ENCODE measurements around the gene NCOR1. TPM values are rescaled to one million over a fixed set of nuclear protein-coding genes. Genes with fewer than 3 reads are reported as not detected.

Gene NCOR1
- total RNA-seq: 67.8 and 95.4 TPM in 2 replicates

GRCh38 chr17:16215273-16215964, at the start of gene NCOR1:
Gene NCOR1, minus strand, starts transcription at chr17:16215534. Its CDS starts 20,965 bp downstream, at chr17:16194569.

DNA sequence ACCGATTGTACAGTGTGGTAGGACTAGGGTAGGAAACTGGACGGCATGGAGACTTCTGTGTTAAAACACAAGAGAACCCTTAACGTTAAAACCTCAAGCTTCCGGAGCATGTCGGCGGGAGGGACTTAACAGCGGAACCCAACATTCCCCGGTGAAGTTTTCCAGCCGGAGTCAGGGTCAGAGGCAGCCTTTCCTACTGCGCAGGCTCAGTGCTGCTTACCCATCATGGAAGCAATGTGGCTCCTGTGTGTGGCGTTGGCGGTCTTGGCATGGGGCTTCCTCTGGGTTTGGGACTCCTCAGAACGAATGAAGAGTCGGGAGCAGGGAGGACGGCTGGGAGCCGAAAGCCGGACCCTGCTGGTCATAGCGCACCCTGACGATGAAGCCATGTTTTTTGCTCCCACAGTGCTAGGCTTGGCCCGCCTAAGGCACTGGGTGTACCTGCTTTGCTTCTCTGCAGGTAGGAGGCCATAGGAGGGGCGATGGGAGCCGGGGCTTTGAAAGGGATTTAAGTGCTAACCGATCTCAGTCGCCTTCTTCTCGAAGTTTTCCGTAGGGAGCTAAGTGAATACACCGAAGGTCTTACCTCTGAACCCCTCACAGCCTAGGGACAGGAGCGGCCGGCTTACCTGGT, 1.8 kb upstream of the NCOR1 start, which contains the start of gene PIGL:
TSS of gene PIGL (plus strand) at position 209 of the 634 bp plus-strand sequence. CDS start at position 226, 17 bp downstream.

GRCh38 chr17:15999141-15999973, 216.0 kb downstream of the NCOR1 start, which contains the start of the genes TTC19 and ZSWIM7:
Gene TTC19, plus strand, starts transcription at chr17:15999824. Its CDS starts 25 bp downstream, at chr17:15999849.
Gene ZSWIM7, minus strand, starts transcription at chr17:15999704. Its CDS starts 110 bp downstream, at chr17:15999594.

Other genes starting within 250 kb of the NCOR1 start
- 30.8 and 33.7 TPM in 2 replicates for gene ZSWIM7, start 215.8 kb downstream of the NCOR1 start, total RNA-seq
- 37.9 and 56.3 TPM in 2 replicates for gene TTC19, start 215.7 kb downstream of the NCOR1 start, total RNA-seq
- gene PIGL, start 1.7 kb upstream of the NCOR1 start, total RNA-seq: 9.4 and 11.2 TPM in 2 replicates
- 4.2 and 11.6 TPM in 2 replicates for gene CENPV, start 137.9 kb upstream of the NCOR1 start, total RNA-seq
- 2,428 and 2,958 TPM in 2 replicates for gene UBB, start 165.6 kb upstream of the NCOR1 start, total RNA-seq
- 9.3 and 28.2 TPM in 2 replicates for gene TRPV2, start 200.0 kb upstream of the NCOR1 start, total RNA-seq

All from dermis lymphatic vessel endothelial cell (primary cell).